HG03432 (cell line): ENCODE measurements around the gene ARL6IP5.

Experiments
- ATAC-seq: cut with Tn5 transposase; IDR thresholded peaks from one replicate; pipeline ENCODE4 v1.9.1; 2021; ENCODE audit warnings: mild to moderate bottlenecking, moderate library complexity; ENCODE audit not compliant: unreplicated experiment

ARL6IP5 gene

DNA sequence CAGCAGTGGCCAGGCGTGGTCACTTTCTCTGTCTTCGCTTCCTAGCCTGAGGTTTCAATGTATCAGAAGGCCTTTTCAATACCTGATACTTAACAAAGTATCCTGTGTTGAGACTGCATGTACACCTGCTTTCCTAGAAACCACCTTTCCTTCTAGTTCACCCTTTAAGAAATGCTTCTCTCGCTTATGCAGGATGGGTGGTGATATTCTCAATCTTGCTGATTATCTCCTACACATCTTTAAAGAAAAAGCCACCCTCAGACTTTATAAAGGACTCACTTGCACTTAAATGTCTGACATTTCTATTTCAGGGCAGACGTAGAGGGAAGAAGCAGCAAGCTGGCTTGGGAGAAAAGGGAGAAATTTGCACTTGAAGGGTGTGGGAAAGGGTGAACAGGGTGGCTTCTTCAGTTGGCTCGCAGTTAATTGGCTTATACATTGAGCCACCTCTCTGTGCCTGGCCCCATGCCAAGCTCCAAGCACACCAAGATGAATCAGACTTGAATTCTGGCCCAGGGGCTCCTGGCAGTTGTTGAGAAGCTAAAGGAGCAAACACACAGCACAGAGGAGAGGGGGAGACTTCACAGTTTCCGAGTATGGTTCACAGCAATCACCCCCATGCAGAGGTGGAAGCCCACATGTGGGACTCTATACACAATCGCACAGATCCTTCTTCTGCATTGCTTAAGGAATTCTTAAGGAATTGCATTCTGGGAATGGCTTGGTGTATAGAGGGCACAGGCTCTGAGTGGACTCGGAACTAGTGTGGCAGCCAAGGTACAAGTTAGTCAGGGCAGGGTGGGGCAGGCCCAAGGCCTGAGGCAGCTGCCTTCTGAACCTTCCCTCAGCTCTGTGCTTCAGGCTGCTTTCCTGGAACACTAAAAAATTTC lies 1.3 kb downstream of the ARL6IP5 start:
- no peak for ATAC-seq

GRCh38 chr3:69087030-69087791 lies 2.5 kb downstream of the ARL6IP5 start:
- no peak for ATAC-seq

- peak; percentile 25 for ATAC-seq
Observed at GRCh38 chr3:69088063-69088462, 3.3 kb downstream of the ARL6IP5 start.

- ATAC-seq: no peak
Observed at GRCh38 chr3:69090021-69090420, 5.3 kb downstream of the ARL6IP5 start.

GRCh38 chr3:69091389-69092029 lies 6.8 kb downstream of the ARL6IP5 start:
- ATAC-seq: no peak

GRCh38 chr3:69092030-69092516 lies 7.3 kb downstream of the ARL6IP5 start:
- ATAC-seq: peak; percentile 81

GRCh38 chr3:69094467-69095205 lies 9.9 kb downstream of the ARL6IP5 start:
- no peak for ATAC-seq

GRCh38 chr3:69095636-69096035 lies 10.9 kb downstream of the ARL6IP5 start:
- ATAC-seq: no peak

GRCh38 chr3:69096299-69096698 lies 11.6 kb downstream of the ARL6IP5 start:
- no peak for ATAC-seq

DNA sequence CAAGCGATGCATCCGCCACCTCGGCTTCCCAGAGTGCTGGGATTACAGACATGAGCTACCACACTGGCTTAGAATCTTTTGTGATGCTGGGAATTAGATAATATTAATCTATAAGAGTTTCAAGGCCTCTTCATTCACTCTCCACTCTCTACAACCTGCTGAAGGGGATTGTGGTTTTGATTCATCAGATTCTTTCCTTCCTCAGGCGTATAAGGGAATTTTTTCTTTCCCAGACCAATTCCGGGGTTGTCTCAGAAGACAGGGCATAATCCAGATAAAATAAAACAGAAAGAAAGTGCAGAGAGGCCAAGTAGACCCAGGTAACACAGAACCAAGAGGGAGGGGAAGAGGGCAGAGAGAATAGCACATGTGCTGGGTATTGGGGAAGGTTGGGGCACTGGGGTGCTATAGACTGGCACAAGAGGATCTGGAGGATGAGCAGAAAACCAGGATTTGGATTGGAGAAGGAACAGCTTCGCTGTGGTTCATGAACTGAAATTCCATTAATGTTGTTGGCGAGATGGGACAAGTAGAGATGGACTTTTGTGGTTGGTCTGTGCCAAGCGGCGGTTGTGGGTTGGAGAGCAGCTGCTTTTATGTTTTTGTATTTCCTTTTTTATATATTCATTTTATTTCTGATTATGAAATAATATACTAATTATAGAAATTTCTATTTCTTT lies 12.8 kb downstream of the ARL6IP5 start:
- ATAC-seq: no peak

- ATAC-seq: no peak
Observed at GRCh38 chr3:69099576-69099975, 14.8 kb downstream of the ARL6IP5 start.

GRCh38 chr3:69102384-69102783 lies 17.6 kb downstream of the ARL6IP5 start:
- ATAC-seq: no peak

GRCh38 chr3:69103123-69103522 lies 18.4 kb downstream of the ARL6IP5 start:
- no peak for ATAC-seq

DNA sequence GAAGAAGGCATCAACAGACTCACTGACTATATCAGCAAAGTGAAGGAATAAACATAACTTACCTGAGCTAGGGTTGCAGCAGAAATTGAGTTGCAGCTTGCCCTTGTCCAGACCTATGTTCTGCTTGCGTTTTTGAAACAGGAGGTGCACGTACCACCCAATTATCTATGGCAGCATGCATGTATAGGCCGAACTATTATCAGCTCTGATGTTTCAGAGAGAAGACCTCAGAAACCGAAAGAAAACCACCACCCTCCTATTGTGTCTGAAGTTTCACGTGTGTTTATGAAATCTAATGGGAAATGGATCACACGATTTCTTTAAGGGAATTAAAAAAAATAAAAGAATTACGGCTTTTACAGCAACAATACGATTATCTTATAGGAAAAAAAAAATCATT lies 19.8 kb downstream of the ARL6IP5 start:
- no peak for ATAC-seq

DNA sequence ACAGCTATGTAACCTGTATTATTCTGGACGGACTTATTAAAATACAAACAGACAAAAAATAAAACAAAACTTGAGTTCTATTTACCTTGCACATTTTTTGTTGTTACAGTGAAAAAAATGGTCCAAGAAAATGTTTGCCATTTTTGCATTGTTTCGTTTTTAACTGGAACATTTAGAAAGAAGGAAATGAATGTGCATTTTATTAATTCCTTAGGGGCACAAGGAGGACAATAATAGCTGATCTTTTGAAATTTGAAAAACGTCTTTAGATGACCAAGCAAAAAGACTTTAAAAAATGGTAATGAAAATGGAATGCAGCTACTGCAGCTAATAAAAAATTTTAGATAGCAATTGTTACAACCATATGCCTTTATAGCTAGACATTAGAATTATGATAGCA lies 20.6 kb downstream of the ARL6IP5 start:
- no peak for ATAC-seq

DNA sequence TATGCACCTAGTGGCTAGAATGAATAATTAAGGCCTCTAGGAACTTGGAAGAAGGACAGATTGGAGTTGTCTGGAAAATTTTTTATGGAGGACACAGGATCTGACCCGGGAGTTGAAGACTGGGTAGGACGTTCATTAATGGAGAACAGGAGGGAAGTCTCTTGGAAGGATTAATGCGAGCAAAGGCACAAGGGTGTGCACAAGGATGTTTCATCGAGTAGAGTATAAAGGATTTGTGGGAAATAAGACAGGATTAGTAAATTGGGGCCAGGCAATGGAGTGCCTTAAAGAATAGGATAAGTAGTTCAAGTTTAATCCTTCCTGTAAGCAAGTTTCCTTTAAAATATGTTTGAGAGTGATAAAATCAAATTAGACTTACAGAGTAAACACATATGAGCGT lies 23.1 kb downstream of the ARL6IP5 start:
- ATAC-seq: no peak

DNA sequence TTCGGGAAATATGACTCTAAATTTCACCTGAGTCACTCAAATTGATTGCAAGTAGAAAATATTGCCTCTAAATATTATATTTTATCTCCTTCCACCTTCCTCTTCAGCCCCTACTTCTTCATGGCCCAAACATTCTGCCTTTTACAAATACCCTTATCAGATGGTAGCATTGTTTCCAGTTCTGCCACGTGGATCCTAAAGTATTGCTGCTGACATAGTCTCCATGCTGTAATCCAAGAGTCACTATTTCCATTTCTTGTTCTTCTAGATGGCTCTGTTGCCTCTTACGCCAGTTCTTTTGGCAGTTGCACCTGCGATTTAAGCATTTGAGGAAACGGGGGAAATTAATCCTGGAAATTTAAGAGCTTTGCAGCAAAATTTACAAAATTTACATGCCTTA lies 24.1 kb downstream of the ARL6IP5 start:
- no peak for ATAC-seq

DNA sequence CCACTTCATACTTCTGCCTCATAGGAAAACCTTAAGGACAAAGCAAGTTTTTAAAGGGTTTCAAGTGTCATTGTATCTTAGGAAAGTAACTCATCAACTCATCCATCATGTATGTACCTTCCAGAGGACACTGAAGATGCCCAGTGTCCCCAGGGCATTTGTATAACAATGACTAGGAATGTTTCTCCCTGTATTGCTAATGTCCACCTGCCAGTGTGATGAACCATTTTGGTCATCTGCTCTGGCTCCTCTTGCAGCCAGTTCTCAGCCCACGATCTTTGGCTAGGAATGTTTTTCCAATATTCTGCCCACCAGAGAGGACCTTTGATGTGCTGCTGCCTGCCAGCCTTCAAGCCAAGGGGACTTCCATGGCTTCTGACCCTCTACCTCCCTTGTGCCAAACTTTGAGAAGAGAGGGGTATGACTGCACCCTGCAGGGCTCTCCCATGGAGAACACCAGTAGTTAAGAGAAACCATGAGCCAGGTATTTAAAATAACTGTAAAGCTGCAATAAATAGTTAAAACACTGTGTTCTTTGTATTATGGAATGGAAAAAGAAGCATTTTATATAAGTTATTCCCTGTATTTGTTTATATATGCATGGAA lies 26.3 kb downstream of the ARL6IP5 start:
- peak; percentile 60 for ATAC-seq

DNA sequence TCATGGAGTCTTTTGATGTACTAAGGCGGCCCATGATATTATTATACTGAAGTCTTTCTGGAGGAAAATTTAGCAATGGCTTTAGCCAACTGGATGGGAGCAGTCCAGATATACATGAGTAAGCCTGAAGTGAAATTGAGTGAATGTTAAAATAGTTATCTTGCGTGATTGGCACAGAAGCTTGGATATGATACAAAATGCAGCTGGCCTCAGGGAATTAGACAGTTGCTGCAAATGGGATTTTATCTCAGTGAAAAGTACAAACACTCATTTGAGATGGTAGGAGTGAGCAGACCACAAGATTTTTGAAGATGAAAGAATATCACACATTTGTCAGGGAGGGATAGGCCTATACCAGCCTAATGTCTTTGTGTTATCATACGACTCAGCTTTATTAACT lies 28.8 kb downstream of the ARL6IP5 start:
- ATAC-seq: no peak

DNA sequence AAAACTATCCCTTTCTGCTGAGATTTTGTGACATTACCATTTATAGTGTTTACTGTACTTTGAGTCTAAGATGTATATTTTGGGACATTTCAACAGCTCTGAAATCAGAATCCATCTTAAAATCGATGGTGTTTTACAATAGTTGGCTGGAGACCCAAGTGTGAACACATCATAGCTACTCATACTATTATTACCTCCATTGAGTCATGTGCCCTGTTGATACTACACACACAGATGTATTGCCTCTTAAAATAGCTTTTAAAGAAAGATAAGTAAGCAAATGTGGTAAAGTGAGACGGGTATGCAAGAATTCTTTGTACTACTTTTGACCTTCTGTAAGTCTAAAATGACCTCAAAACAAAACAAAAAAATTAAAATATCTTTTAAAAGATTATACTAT lies 31.0 kb downstream of the ARL6IP5 start:
- no peak for ATAC-seq
